ES-I3 (cell line): ENCODE results near the gene INO80E.
A peak's percentile ranks its signal among the peaks of the same experiment; 100 is the strongest.
"Not testable (repeated sequence)": the region's sequence is repeated elsewhere in the genome, so short reads cannot be mapped to it uniquely, and the experiment has no call there.

Experiments used
- H3K36me3 ChIP-seq: 2 replicates; pipeline ENCODE4 v1.6.1; 2013; ENCODE audit warnings: mild to moderate bottlenecking, low read length, control low read depth, moderate library complexity; ENCODE audit not compliant: insufficient read depth
- H3K4me1 ChIP-seq: 2 replicates; pipeline ENCODE4 v1.6.1; 2013; ENCODE audit warnings: mild to moderate bottlenecking, control low read depth, low read length; ENCODE audit not compliant: insufficient read depth
- H3K9ac ChIP-seq: 2 replicates; pipeline ENCODE4 v1.6.1; 2013; ENCODE audit warnings: low read depth, mild to moderate bottlenecking, low read length, moderate library complexity
- H3K9me3 ChIP-seq: 2 replicates; pipeline ENCODE4 v1.6.1; 2013; ENCODE audit warnings: mild to moderate bottlenecking, low read length, moderate library complexity; ENCODE audit not compliant: control insufficient read depth, insufficient read depth

Gene INO80E

GRCh38 chr16:30017937-30018336, 21.9 kb downstream of the INO80E start:
- H3K9me3 ChIP-seq, H3K4me1 ChIP-seq, H3K36me3 ChIP-seq, H3K9ac ChIP-seq: not testable (repeated sequence)

- Histone ChIP-seq H3K4me1 (no peaks in the 10 kb centered on the region), H3K9me3 (no peaks in the 10 kb centered on the region), H3K9ac (no peak overlapping the region), H3K36me3 (no peaks in the 10 kb centered on the region)
These were observed 22.7 kb downstream of the INO80E start for GRCh38 chr16:30018731-30019158.

- H3K36me3 ChIP-seq: no peaks in the 10 kb centered on the region
- no peaks in the 10 kb centered on the region for H3K9me3 ChIP-seq
- H3K9ac ChIP-seq: no peak within 1 kb of the TSS
- no peaks in the 10 kb centered on the region for H3K4me1 ChIP-seq
These were observed 26.8 kb downstream of the INO80E start, which contains the start of gene C16orf92 for GRCh38 chr16:30022887-30023286. TSS of gene C16orf92 (plus strand) at chr16:30023198. CDS start at chr16:30023341, 143 bp downstream.

- Histone ChIP-seq H3K9ac (no peak overlapping the region), H3K4me1 (no peaks in the 10 kb centered on the region), H3K36me3 (no peaks in the 10 kb centered on the region), H3K9me3 (no peaks in the 10 kb centered on the region)
These were observed 27.5 kb downstream of the INO80E start for GRCh38 chr16:30023586-30023985.

GRCh38 chr16:30024451-30024850, 28.4 kb downstream of the INO80E start:
- Histone ChIP-seq H3K9ac (no peak overlapping the region), H3K36me3 (no peaks in the 10 kb centered on the region), H3K4me1 (no peaks in the 10 kb centered on the region), H3K9me3 (no peaks in the 10 kb centered on the region)

GRCh38 chr16:30025156-30025555, 29.1 kb downstream of the INO80E start:
- no peaks in the 10 kb centered on the region for H3K36me3 ChIP-seq
- H3K4me1 ChIP-seq: no peaks in the 10 kb centered on the region
- H3K9me3 ChIP-seq: no peaks in the 10 kb centered on the region
- no peak overlapping the region for H3K9ac ChIP-seq

GRCh38 chr16:30025574-30025973, 29.5 kb downstream of the INO80E start:
- H3K9me3 ChIP-seq: no peaks in the 10 kb centered on the region
- H3K4me1 ChIP-seq: no peaks in the 10 kb centered on the region
- no peaks in the 10 kb centered on the region for H3K36me3 ChIP-seq
- H3K9ac ChIP-seq: no peak overlapping the region

- Histone ChIP-seq H3K9me3 (no peaks in the 10 kb centered on the region), H3K9ac (no peak overlapping the region), H3K4me1 (no peaks in the 10 kb centered on the region; the same call in 1 of the 2 replicates), H3K36me3 (no peaks in the 10 kb centered on the region)
These were observed 30.4 kb downstream of the INO80E start for GRCh38 chr16:30026449-30026848.

GRCh38 chr16:30027588-30028437, 31.8 kb downstream of the INO80E start:
- Histone ChIP-seq H3K9ac (no peak overlapping the region), H3K4me1 (peaks cover 4% of the 10 kb centered on the region; the same call in 1 of the 2 replicates), H3K9me3 (no peaks in the 10 kb centered on the region), H3K36me3 (no peaks in the 10 kb centered on the region)

- H3K9ac ChIP-seq: no peak overlapping the region
- H3K9me3 ChIP-seq: no peaks in the 10 kb centered on the region
- H3K36me3 ChIP-seq: no peaks in the 10 kb centered on the region
- H3K4me1 ChIP-seq: peaks cover 4% of the 10 kb centered on the region; the same call in 1 of the 2 replicates
These were observed 32.5 kb downstream of the INO80E start for GRCh38 chr16:30028438-30029076.

- no peaks in the 10 kb centered on the region for H3K9me3 ChIP-seq
- peak overlapping the region; percentile 34; the same call in 1 of the 2 replicates for H3K9ac ChIP-seq
- H3K4me1 ChIP-seq: peaks cover 4% of the 10 kb centered on the region; the same call in 1 of the 2 replicates
- no peaks in the 10 kb centered on the region for H3K36me3 ChIP-seq
These were observed 34.1 kb downstream of the INO80E start for GRCh38 chr16:30030011-30030685.

- peaks cover 4% of the 10 kb centered on the region; the same call in 1 of the 2 replicates for H3K4me1 ChIP-seq
- no peaks in the 10 kb centered on the region for H3K9me3 ChIP-seq
- H3K9ac ChIP-seq: peak within 1 kb of the TSS; percentile 43; the same call in 1 of the 2 replicates
- H3K36me3 ChIP-seq: no peaks in the 10 kb centered on the region
These were observed 34.9 kb downstream of the INO80E start, which contains the start of gene TLCD3B for GRCh38 chr16:30030841-30031413. TSS of gene TLCD3B (minus strand) at chr16:30031271. CDS start at chr16:30030527, 744 bp downstream.

- Histone ChIP-seq H3K4me1 (peaks cover 4% of the 10 kb centered on the region; the same call in 1 of the 2 replicates), H3K9ac (peak overlapping the region; percentile 43; the same call in 1 of the 2 replicates), H3K9me3 (no peaks in the 10 kb centered on the region), H3K36me3 (no peaks in the 10 kb centered on the region)
These were observed 35.5 kb downstream of the INO80E start for GRCh38 chr16:30031477-30031918.
